ENCODE measurements around the gene SV2B.
A peak's percentile ranks its signal among the peaks of the same experiment; 100 is the strongest.
"Not testable (repeated sequence)": the region's sequence is repeated elsewhere in the genome, so short reads cannot be mapped to it uniquely, and the experiment has no call there.

The SV2B gene

DNA sequence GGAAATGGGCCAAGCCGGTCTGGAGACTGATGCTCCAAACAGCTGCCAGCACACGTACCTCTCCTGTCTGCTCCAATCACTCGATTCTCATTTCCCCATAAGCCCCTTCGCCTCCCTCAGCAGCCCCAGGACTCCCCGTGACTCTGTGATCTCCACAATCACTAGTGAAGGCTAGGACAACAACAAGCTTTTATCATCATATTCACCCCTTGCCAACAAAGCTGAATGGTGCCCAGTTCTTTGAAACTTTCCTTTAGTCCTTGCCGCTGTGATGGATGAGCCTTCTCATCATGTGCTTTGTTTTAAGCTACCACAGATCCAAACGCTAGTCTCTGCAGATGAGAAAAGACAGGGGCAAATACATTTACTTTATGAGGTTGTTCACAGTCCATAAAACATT is 242.0 kb downstream of the SV2B start:
- no peak for TF ChIP-seq CTCF (conservative IDR thresholded peaks at IDR 0.05; ENCODE audit: low read depth, low read length)
- H3K79me2 ChIP-seq (ENCODE audit: insufficient read depth, low read depth): no peaks in the 10 kb centered on the region
- H2AFZ ChIP-seq (ENCODE audit: low read depth): no peak overlapping the region
- H3K27ac ChIP-seq: no peak overlapping the region
- peaks cover 18% of the 10 kb centered on the region for H3K4me1 ChIP-seq (ENCODE audit: low read depth, poor library complexity, severe bottlenecking)
- H3K9ac ChIP-seq: no peak overlapping the region
- no peak overlapping the region for H3K4me2 ChIP-seq
- H3K27me3 ChIP-seq (ENCODE audit: insufficient read depth, low read depth): no peaks in the 10 kb centered on the region
- H3K4me3 ChIP-seq (IDR thresholded peaks at IDR 0.05; ENCODE audit: insufficient read depth, low read depth, low read length): no peak overlapping the region
- no peaks in the 10 kb centered on the region for H4K20me1 ChIP-seq (ENCODE audit: insufficient read depth)
- H3K36me3 ChIP-seq (ENCODE audit: insufficient read depth): no peaks in the 10 kb centered on the region

GRCh38 chr15:91344912-91345311 is 244.9 kb downstream of the SV2B start:
- not testable (repeated sequence) for H3K4me2 ChIP-seq; H3K27me3 ChIP-seq (ENCODE audit: insufficient read depth, low read depth); H3K27ac ChIP-seq; H4K20me1 ChIP-seq (ENCODE audit: insufficient read depth); H3K9ac ChIP-seq; H2AFZ ChIP-seq (ENCODE audit: low read depth); H3K4me3 ChIP-seq (IDR thresholded peaks at IDR 0.05; ENCODE audit: insufficient read depth, low read depth, low read length); H3K36me3 ChIP-seq (ENCODE audit: insufficient read depth); H3K79me2 ChIP-seq (ENCODE audit: insufficient read depth, low read depth)
- H3K4me1 ChIP-seq (ENCODE audit: low read depth, poor library complexity, severe bottlenecking): peaks cover 21% of the 10 kb centered on the region

GRCh38 chr15:91345736-91346135 is 245.7 kb downstream of the SV2B start:
- no peak overlapping the region for H3K9ac ChIP-seq
- H3K36me3 ChIP-seq (ENCODE audit: insufficient read depth): no peaks in the 10 kb centered on the region
- H3K4me1 ChIP-seq (ENCODE audit: low read depth, poor library complexity, severe bottlenecking): peaks cover 21% of the 10 kb centered on the region
- H3K4me2 ChIP-seq: peak overlapping the region; percentile 25; the same call in 1 of the 2 replicates
- H3K79me2 ChIP-seq (ENCODE audit: insufficient read depth, low read depth): no peaks in the 10 kb centered on the region
- no peak for TF ChIP-seq CTCF (conservative IDR thresholded peaks at IDR 0.05; ENCODE audit: low read depth, low read length)
- H3K4me3 ChIP-seq (IDR thresholded peaks at IDR 0.05; ENCODE audit: insufficient read depth, low read depth, low read length): no peak overlapping the region
- no peaks in the 10 kb centered on the region for H4K20me1 ChIP-seq (ENCODE audit: insufficient read depth)
- peak overlapping the region; percentile 52; the same call in 1 of the 2 replicates for H3K27ac ChIP-seq
- no peaks in the 10 kb centered on the region for H3K27me3 ChIP-seq (ENCODE audit: insufficient read depth, low read depth)
- H2AFZ ChIP-seq (ENCODE audit: low read depth): peak overlapping the region; percentile 22; the same call in 1 of the 2 replicates

- Histone ChIP-seq H3K4me1 (ENCODE audit: low read depth, poor library complexity, severe bottlenecking) (peaks cover 21% of the 10 kb centered on the region), H3K36me3 (ENCODE audit: insufficient read depth) (no peaks in the 10 kb centered on the region), H3K4me3 (IDR thresholded peaks at IDR 0.05; ENCODE audit: insufficient read depth, low read depth, low read length) (no peak overlapping the region), H3K4me2 (peak overlapping the region; percentile 25; the same call in 1 of the 2 replicates), H3K79me2 (ENCODE audit: insufficient read depth, low read depth) (no peaks in the 10 kb centered on the region), H3K27ac (peak overlapping the region; percentile 52), H3K27me3 (ENCODE audit: insufficient read depth, low read depth) (no peaks in the 10 kb centered on the region), H3K9ac (no peak overlapping the region), H4K20me1 (ENCODE audit: insufficient read depth) (no peaks in the 10 kb centered on the region), H2AFZ (ENCODE audit: low read depth) (peak overlapping the region; percentile 22; the same call in 1 of the 2 replicates)
- no peak for TF ChIP-seq CTCF (conservative IDR thresholded peaks at IDR 0.05; ENCODE audit: low read depth, low read length)
Measured at GRCh38 chr15:91346259-91346658, 246.2 kb downstream of the SV2B start.

DNA sequence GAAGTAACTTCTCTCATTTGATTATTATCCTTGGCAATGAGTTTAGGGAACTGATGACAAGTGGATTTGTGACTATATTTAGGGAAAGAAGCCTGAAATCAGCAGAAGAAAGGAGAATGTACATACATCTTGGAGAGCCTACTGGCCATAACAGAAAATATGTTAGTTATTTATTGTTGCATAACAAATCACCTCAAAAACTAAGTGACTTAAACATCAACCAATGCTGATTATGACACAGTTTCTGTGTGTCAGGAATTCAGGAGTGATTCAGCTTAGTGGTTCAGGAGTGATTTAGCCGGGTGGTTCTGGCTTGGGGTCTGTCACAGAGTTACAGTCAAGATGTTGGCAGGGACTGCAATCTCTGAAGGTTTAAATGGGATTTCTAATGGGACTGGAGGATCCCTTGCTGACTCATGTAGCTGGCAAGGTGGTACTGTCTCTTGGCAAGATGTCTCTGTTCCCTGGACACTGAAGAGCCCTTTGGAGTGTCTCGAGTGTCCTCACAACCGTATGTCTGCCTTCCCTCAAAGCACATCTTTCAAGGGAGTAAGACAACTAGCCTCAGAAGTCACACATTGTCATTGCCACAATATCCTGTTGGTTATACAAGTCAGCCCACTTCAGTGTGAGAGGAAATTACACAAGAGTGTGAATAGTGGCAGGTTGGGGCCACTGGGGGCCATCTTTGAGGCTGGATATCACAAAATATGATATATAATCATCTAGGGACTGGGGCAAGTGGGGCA is 248.9 kb downstream of the SV2B start:
- H2AFZ ChIP-seq (ENCODE audit: low read depth): no peak overlapping the region
- H3K27me3 ChIP-seq (ENCODE audit: insufficient read depth, low read depth): no peaks in the 10 kb centered on the region
- TF ChIP-seq CTCF (conservative IDR thresholded peaks at IDR 0.05; ENCODE audit: low read depth, low read length): no peak
- no peaks in the 10 kb centered on the region for H3K36me3 ChIP-seq (ENCODE audit: insufficient read depth)
- H3K4me3 ChIP-seq (IDR thresholded peaks at IDR 0.05; ENCODE audit: insufficient read depth, low read depth, low read length): no peak overlapping the region
- no peaks in the 10 kb centered on the region for H4K20me1 ChIP-seq (ENCODE audit: insufficient read depth)
- no peaks in the 10 kb centered on the region for H3K79me2 ChIP-seq (ENCODE audit: insufficient read depth, low read depth)
- no peak overlapping the region for H3K4me2 ChIP-seq
- no peak overlapping the region for H3K27ac ChIP-seq
- peaks cover 21% of the 10 kb centered on the region for H3K4me1 ChIP-seq (ENCODE audit: low read depth, poor library complexity, severe bottlenecking)
- H3K9ac ChIP-seq: no peak overlapping the region
